ENCODE results near the gene AFG3L2.

Gene AFG3L2

DNA sequence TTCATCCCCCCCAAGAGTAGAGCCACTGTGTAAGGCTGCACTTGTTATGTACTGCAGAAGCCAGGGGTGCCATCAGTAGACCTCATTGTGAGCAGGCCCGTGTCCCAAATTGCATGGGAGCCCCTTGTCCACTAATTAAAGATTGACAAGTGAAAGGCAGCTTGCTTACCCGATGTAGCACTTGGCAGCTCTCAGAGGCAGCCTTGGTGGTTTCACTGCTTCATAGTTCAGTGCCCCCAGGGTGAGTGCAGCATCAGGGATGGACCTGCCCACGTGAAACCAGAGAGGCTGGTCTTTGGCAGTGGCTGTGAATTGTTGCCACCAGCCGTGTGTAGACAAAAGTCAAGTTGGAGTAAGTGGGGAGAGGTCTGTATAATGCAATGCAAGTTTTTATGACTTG, 55.7 kb downstream of the AFG3L2 start:
- no peak for DNase-seq
- H3K36me3 ChIP-seq = peaks cover 9% of the 10 kb centered on the region; the same call in 1 of the 2 replicates

DNA sequence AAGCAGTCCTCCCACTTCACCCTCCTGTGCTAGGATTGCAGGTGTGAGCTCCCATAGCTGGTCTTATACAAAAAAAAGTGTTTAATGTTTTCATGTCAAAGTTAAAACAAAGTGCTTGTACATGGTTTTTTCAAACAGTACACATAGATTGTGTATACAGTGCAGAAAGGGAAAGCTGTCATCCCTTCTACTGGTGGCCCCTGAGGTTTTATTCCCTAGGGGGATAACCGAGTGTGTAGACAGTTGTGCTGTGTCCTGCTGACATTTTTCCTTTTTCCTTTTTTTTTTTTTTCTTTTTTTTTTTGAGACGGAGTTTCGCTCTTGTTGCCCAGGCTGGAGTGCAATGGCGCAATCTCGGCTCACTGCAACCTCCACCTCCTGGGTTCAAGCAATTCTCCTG, 58.2 kb downstream of the AFG3L2 start:
- Histone ChIP-seq H3K36me3 (no peaks in the 10 kb centered on the region), H3K4me1 (no peaks in the 10 kb centered on the region), H3K9me3 (no peaks in the 10 kb centered on the region), H3K27me3 (no peaks in the 10 kb centered on the region), H3K4me3 (ENCODE audit: low read depth, low read length) (no peak overlapping the region)
- no peak for DNase-seq
- TF ChIP-seq, protein P1, sequence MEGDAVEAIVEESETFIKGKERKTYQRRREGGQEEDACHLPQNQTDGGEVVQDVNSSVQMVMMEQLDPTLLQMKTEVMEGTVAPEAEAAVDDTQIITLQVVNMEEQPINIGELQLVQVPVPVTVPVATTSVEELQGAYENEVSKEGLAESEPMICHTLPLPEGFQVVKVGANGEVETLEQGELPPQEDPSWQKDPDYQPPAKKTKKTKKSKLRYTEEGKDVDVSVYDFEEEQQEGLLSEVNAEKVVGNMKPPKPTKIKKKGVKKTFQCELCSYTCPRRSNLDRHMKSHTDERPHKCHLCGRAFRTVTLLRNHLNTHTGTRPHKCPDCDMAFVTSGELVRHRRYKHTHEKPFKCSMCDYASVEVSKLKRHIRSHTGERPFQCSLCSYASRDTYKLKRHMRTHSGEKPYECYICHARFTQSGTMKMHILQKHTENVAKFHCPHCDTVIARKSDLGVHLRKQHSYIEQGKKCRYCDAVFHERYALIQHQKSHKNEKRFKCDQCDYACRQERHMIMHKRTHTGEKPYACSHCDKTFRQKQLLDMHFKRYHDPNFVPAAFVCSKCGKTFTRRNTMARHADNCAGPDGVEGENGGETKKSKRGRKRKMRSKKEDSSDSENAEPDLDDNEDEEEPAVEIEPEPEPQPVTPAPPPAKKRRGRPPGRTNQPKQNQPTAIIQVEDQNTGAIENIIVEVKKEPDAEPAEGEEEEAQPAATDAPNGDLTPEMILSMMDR (IDR thresholded peaks at IDR 0.05; ENCODE audit: low read depth, low read length) = no peak

More for the DNA sequence above, 55.7 kb downstream of the AFG3L2 start:
- no peak overlapping the region for H3K4me3 ChIP-seq (ENCODE audit: low read depth, low read length)
- no peaks in the 10 kb centered on the region for H3K9me3 ChIP-seq
- TF ChIP-seq, protein P1 (IDR thresholded peaks at IDR 0.05; ENCODE audit: low read depth, low read length) = no peak
- H3K27me3 ChIP-seq = no peaks in the 10 kb centered on the region
- H3K4me1 ChIP-seq = no peaks in the 10 kb centered on the region

DNA sequence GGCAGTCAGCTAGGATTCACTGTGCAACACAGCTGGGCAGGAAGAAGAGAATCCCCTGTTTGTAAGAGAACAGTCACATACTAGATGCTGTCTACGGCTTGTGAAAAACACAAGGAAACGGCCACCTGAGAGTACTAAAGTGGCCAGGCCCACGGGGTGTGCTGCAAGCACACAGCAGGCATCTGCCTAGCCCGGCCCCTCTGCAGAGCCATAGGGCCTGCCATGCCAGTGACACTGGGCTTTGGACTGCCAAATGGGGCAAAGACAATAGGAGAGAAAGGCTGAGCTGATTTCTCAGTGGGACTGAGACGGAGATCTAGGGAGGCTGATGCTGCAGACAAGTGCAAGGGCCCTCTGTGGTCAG, 58.7 kb downstream of the AFG3L2 start:
- no peak overlapping the region for H3K4me3 ChIP-seq (ENCODE audit: low read depth, low read length)

DNA sequence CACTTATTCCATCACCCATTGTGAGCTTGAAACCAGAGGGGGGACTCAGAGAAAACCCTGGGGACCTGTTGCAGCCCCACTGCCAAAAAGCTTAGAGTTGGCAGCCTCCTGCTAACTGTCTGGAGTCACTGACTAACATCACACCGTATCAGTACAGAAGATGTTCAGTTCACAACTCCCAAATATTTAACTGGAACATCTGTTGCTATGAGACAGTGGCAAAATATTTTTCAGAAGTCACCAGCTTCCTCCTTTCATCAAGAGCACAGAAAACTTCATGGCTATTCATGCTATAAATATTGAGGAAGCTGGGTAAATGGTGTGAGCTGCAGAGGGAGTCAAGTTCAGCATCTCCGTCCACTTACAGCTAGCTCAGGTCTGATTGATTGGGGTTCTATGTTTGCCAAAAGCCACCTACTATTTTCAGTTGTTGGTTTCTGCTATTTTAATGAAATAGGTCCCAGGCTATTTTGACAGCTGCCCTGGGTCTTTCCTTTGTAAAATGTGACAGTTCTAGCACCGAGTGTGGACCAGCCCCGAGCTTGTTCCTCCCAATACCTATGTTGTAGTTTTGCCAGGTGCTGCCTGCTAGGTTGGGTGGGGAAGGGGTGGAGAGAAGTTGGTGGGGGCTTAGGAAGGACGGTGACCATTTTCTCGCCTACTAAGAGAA, 59.2 kb downstream of the AFG3L2 start:
- DNase-seq = no peak

More for the DNA sequence above, 58.7 kb downstream of the AFG3L2 start:
- no peaks in the 10 kb centered on the region for H3K9me3 ChIP-seq
- no peaks in the 10 kb centered on the region for H3K27me3 ChIP-seq
- no peaks in the 10 kb centered on the region for H3K36me3 ChIP-seq
- DNase-seq = no peak
- no peaks in the 10 kb centered on the region for H3K4me1 ChIP-seq
- TF ChIP-seq, protein P1 (IDR thresholded peaks at IDR 0.05; ENCODE audit: low read depth, low read length) = no peak

GRCh38 chr18:12315911-12316310, 61.1 kb downstream of the AFG3L2 start:
- Histone ChIP-seq H3K4me1 (no peaks in the 10 kb centered on the region), H3K4me3 (ENCODE audit: low read depth, low read length) (no peak overlapping the region), H3K27me3 (no peaks in the 10 kb centered on the region), H3K36me3 (peaks cover 8% of the 10 kb centered on the region), H3K9me3 (no peaks in the 10 kb centered on the region)
- DNase-seq = no peak
- TF ChIP-seq, protein P1 (IDR thresholded peaks at IDR 0.05; ENCODE audit: low read depth, low read length) = no peak

More for the DNA sequence above, 59.2 kb downstream of the AFG3L2 start:
- Histone ChIP-seq H3K9me3 (no peaks in the 10 kb centered on the region), H3K4me1 (no peaks in the 10 kb centered on the region), H3K36me3 (no peaks in the 10 kb centered on the region), H3K27me3 (no peaks in the 10 kb centered on the region), H3K4me3 (ENCODE audit: low read depth, low read length) (no peak overlapping the region)
- TF ChIP-seq, protein P1 (IDR thresholded peaks at IDR 0.05; ENCODE audit: low read depth, low read length) = no peak

- Histone ChIP-seq H3K9me3 (no peaks in the 10 kb centered on the region), H3K4me1 (no peaks in the 10 kb centered on the region), H3K4me3 (ENCODE audit: low read depth, low read length) (no peak overlapping the region), H3K36me3 (peaks cover 8% of the 10 kb centered on the region), H3K27me3 (no peaks in the 10 kb centered on the region)
- DNase-seq = no peak
- TF ChIP-seq, protein P1 (IDR thresholded peaks at IDR 0.05; ENCODE audit: low read depth, low read length) = no peak
Measured at GRCh38 chr18:12315490-12315889, 61.5 kb downstream of the AFG3L2 start.

Data from BE2C (cell line).